Hepatocyte (in vitro differentiated cells): ENCODE data around the gene MCF2L2.

ENCODE experiments used
- EZH2 ChIP-seq: fragments of 200-600 bp; sonication (generic); IDR thresholded peaks from 2 replicates; pipeline ENCODE4 v1.6.1; 2016; ENCODE audit warnings: antibody characterized with exemption, mild to moderate bottlenecking, borderline replicate concordance
- TF ChIP-seq, protein P1 (sequence below): fragments of 200-600 bp; sonication (generic); IDR thresholded peaks from 2 replicates; pipeline ENCODE4 v1.5.1; 2016; ENCODE audit warnings: antibody characterized with exemption, mild to moderate bottlenecking; ENCODE audit not compliant: poor library complexity

DNA sequence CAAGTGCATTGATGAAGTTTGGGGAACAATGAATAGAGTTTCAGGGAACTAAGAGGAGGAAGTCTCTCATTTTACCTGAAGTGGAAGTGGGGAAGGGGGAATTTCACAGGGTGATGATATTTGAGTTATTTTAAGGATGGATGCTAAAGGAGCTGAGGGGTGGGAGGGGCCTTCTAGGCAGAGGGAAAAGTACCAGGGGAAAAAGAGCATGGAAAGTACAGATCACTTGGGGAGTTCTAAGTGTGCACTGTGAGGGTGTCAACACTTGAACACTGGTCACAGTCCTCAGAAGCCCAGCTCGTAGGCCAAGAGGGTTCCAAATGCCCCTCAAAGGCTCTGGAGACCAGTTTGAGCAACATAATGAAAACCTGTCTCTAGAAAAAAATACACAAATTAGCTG, 284.1 kb downstream of the MCF2L2 start:
- no peak for TF ChIP-seq EZH2
- TF ChIP-seq, protein P1, sequence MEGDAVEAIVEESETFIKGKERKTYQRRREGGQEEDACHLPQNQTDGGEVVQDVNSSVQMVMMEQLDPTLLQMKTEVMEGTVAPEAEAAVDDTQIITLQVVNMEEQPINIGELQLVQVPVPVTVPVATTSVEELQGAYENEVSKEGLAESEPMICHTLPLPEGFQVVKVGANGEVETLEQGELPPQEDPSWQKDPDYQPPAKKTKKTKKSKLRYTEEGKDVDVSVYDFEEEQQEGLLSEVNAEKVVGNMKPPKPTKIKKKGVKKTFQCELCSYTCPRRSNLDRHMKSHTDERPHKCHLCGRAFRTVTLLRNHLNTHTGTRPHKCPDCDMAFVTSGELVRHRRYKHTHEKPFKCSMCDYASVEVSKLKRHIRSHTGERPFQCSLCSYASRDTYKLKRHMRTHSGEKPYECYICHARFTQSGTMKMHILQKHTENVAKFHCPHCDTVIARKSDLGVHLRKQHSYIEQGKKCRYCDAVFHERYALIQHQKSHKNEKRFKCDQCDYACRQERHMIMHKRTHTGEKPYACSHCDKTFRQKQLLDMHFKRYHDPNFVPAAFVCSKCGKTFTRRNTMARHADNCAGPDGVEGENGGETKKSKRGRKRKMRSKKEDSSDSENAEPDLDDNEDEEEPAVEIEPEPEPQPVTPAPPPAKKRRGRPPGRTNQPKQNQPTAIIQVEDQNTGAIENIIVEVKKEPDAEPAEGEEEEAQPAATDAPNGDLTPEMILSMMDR, result no peak
